H9 (cell line): Measurements from ENCODE around the gene LHFPL2. TPM values are rescaled to one million over a fixed set of nuclear protein-coding genes. Genes with fewer than 3 reads are reported as not detected.

Experiments
- DNase-seq: peaks from one replicate; pipeline ENCODE4 v3.0.0-alpha.2; 2017
- H2AFZ ChIP-seq: one replicate; pipeline ENCODE4 v1.6.1; 2013; ENCODE audit warnings: mild to moderate bottlenecking, low read length, control low read depth, moderate library complexity
- H2AK5ac ChIP-seq: 2 replicates; pipeline ENCODE4 v1.6.1; 2013; ENCODE audit warnings: low read length, control low read depth, mixed read lengths; ENCODE audit not compliant: insufficient read length
- H2BK120ac ChIP-seq: one replicate; pipeline ENCODE4 v1.6.1; 2013; ENCODE audit warnings: low read depth, mild to moderate bottlenecking, low read length, control low read depth, inconsistent platforms; ENCODE audit not compliant: poor library complexity, severe bottlenecking
- H2BK12ac ChIP-seq: 2 replicates; pipeline ENCODE4 v1.6.1; 2013; ENCODE audit warnings: low read length, control low read depth, mixed read lengths, low read depth; ENCODE audit not compliant: insufficient read length
- H2BK15ac ChIP-seq: 2 replicates; pipeline ENCODE4 v1.6.1; 2013; ENCODE audit warnings: low read depth, low read length, control low read depth
- H2BK20ac ChIP-seq: one replicate; pipeline ENCODE4 v1.6.1; 2013; ENCODE audit warnings: low read depth, mild to moderate bottlenecking, low read length, control low read depth, inconsistent platforms; ENCODE audit not compliant: poor library complexity, severe bottlenecking
- H2BK5ac ChIP-seq: 2 replicates; pipeline ENCODE4 v1.6.1; 2013; ENCODE audit warnings: low read length, control low read depth, mixed read lengths; ENCODE audit not compliant: insufficient read length
- H3K14ac ChIP-seq: 2 replicates; pipeline ENCODE4 v1.6.1; 2013; ENCODE audit warnings: low read length, control low read depth; ENCODE audit not compliant: insufficient read depth
- H3K18ac ChIP-seq: 2 replicates; pipeline ENCODE4 v1.6.1; 2013; ENCODE audit warnings: low read depth, mild to moderate bottlenecking, mixed read lengths, low read length, control low read depth; ENCODE audit not compliant: insufficient read length
- H3K23ac ChIP-seq: 2 replicates; pipeline ENCODE4 v1.6.1; 2013; ENCODE audit warnings: low read length, control low read depth, mixed read lengths, low read depth; ENCODE audit not compliant: insufficient read length
- H3K23me2 ChIP-seq: 2 replicates; pipeline ENCODE4 v1.6.1; 2013; ENCODE audit warnings: low read depth, mild to moderate bottlenecking, mixed read lengths, low read length, control low read depth; ENCODE audit not compliant: insufficient read length, poor library complexity, severe bottlenecking
- H3K27ac ChIP-seq: 2 replicates; pipeline ENCODE4 v1.5.1; 2013; ENCODE audit warnings: low read length, control low read depth, mixed read lengths, low read depth; ENCODE audit not compliant: insufficient read length
- H3K27me3 ChIP-seq: 2 replicates; pipeline ENCODE4 v1.6.1; 2013; ENCODE audit warnings: low read length, control low read depth, inconsistent platforms; ENCODE audit not compliant: insufficient read depth
- H3K4ac ChIP-seq: 2 replicates; pipeline ENCODE4 v1.6.1; 2013; ENCODE audit warnings: low read depth, mild to moderate bottlenecking, control low read depth, inconsistent platforms, low read length, moderate library complexity
- H3K4me1 ChIP-seq: 2 replicates; pipeline ENCODE4 v1.6.1; 2013; ENCODE audit warnings: low read length, control low read depth, inconsistent platforms; ENCODE audit not compliant: insufficient read depth
- H3K4me2 ChIP-seq: 2 replicates; pipeline ENCODE4 v1.6.1; 2013; ENCODE audit warnings: low read length, control low read depth, mixed read lengths; ENCODE audit not compliant: insufficient read length, insufficient read depth
- H3K56ac ChIP-seq: 2 replicates; pipeline ENCODE4 v1.6.1; 2013; ENCODE audit warnings: low read depth, mild to moderate bottlenecking, mixed read lengths, low read length, control low read depth; ENCODE audit not compliant: insufficient read length
- H3K79me1 ChIP-seq: 2 replicates; pipeline ENCODE4 v1.6.1; 2013; ENCODE audit warnings: low read depth, mild to moderate bottlenecking, moderate library complexity, low read length, control low read depth, inconsistent platforms; ENCODE audit not compliant: insufficient read depth, poor library complexity, severe bottlenecking
- H3K79me2 ChIP-seq: 2 replicates; pipeline ENCODE4 v1.6.1; 2013; ENCODE audit warnings: low read length, control low read depth, inconsistent platforms; ENCODE audit not compliant: insufficient read depth
- H3K9ac ChIP-seq: 2 replicates; pipeline ENCODE4 v1.6.1; 2013; ENCODE audit warnings: low read length, control low read depth, mixed read lengths; ENCODE audit not compliant: insufficient read length; ENCODE audit errors: extremely low read depth
- H3K9me3 ChIP-seq: one replicate; pipeline ENCODE4 v1.6.1; 2013; ENCODE audit warnings: low read depth, low read length, inconsistent platforms; ENCODE audit not compliant: control insufficient read depth
- H3T11ph ChIP-seq: one replicate; pipeline ENCODE4 v1.6.1; 2013; ENCODE audit warnings: mild to moderate bottlenecking, low read length, control low read depth, inconsistent platforms
- H4K20me1 ChIP-seq: one replicate; pipeline ENCODE4 v1.6.1; 2013; ENCODE audit not compliant: control insufficient read depth, insufficient read length, insufficient read depth
- H4K5ac ChIP-seq: 2 replicates; pipeline ENCODE4 v1.6.1; 2013; ENCODE audit warnings: low read depth, mild to moderate bottlenecking, mixed read lengths, low read length, control low read depth; ENCODE audit not compliant: insufficient read length
- H4K8ac ChIP-seq: replicated peaks from 2 replicates; pipeline ENCODE4 v1.6.1; 2013; ENCODE audit warnings: low read length, control low read depth, mixed read lengths, low read depth; ENCODE audit not compliant: insufficient read length
- H4K91ac ChIP-seq: 2 replicates; pipeline ENCODE4 v1.6.1; 2013; ENCODE audit warnings: low read depth, mild to moderate bottlenecking, moderate library complexity, mixed read lengths, low read length, control low read depth; ENCODE audit not compliant: insufficient read length
- H3K27ac Mint-ChIP-seq, 3 experiments: 2 replicates in 2 of 3; 3 replicates in 1 of 3; pipeline ENCODE4 v1.8.0; 2020 to 2021; ENCODE audit warnings: mixed read lengths in 3 of 3, mild to moderate bottlenecking in 1 of 3, moderate library complexity in 1 of 3
- H3K27me3 Mint-ChIP-seq: 2 replicates; pipeline ENCODE4 v1.8.0; 2021; ENCODE audit warnings: low read depth, mild to moderate bottlenecking, moderate library complexity, mixed read lengths
- H3K36me3 Mint-ChIP-seq, 3 experiments: 2 replicates in 2 of 3; 3 replicates in 1 of 3; pipeline ENCODE4 v1.8.0; 2020 to 2021; ENCODE audit warnings: low read depth in 3 of 3, mixed read lengths in 3 of 3; ENCODE audit not compliant: insufficient read depth in 1 of 3
- H3K4me1 Mint-ChIP-seq, 2 experiments: 2 replicates each; pipeline ENCODE4 v1.8.0; 2020; ENCODE audit warnings: mixed read lengths in 2 of 2
- H3K4me3 Mint-ChIP-seq, 2 experiments: 2 replicates in 1 of 2; 3 replicates in 1 of 2; pipeline ENCODE4 v1.8.0; 2020 to 2021; ENCODE audit warnings: mild to moderate bottlenecking in 2 of 2, mixed read lengths in 2 of 2, moderate library complexity in 1 of 2
- H3K9me3 Mint-ChIP-seq, 2 experiments: 2 replicates in 1 of 2; 3 replicates in 1 of 2; pipeline ENCODE4 v1.8.0; 2020; ENCODE audit warnings: mild to moderate bottlenecking in 2 of 2, mixed read lengths in 2 of 2, moderate library complexity in 1 of 2
- CTCF ChIP-seq: fragments of 200-600 bp; sonication (generic); conservative IDR thresholded peaks from 3 replicates; pipeline ENCODE4 v1.8.0; 2021; ENCODE audit warnings: antibody characterized with exemption, mild to moderate bottlenecking
- WGBS: extraction: QIAGEN DNeasy Blood & Tissue Kit; methylation state at CpG from one replicate; pipeline ENCODE4 v1.1.7; 2013; ENCODE audit warnings: missing lambda C conversion rate, low lambda C conversion rate, mixed read lengths; ENCODE audit not compliant: insufficient read length; ENCODE audit errors: extremely low coverage; 5-methylcytosine and 5-hydroxymethylcytosine counted together
- total RNA-seq: library from RNA; stranded (reverse); gene quantifications from 2 replicates; pipeline ENCODE4 v1.2.1, GENCODE V29; 2021

The LHFPL2 gene
- total RNA-seq, 1 experiment from 2014 or later: 26.3 TPM

GRCh38 chr5:78561261-78561660 is 87.3 kb downstream of the LHFPL2 start:
- Histone ChIP-seq H2BK120ac (no peak overlapping the region), H3T11ph (no peak overlapping the region), H3K9ac (no peak overlapping the region), H3K79me1 (no peaks in the 10 kb centered on the region), H2AFZ (no peak overlapping the region), H3K27ac (no peak overlapping the region), H3K9me3 (no peaks in the 10 kb centered on the region), H3K18ac (no peak overlapping the region), H2AK5ac (no peak overlapping the region), H3K14ac (no peak overlapping the region), H3K4ac (no peak overlapping the region), H4K5ac (no peak overlapping the region), H2BK12ac (no peak overlapping the region), H3K23me2 (no peaks in the 10 kb centered on the region), H3K4me1 (no peaks in the 10 kb centered on the region), H3K56ac (no peak overlapping the region), H3K23ac (no peak overlapping the region), H4K20me1 (no peaks in the 10 kb centered on the region), H2BK5ac (no peak overlapping the region), H2BK15ac (no peak overlapping the region), H3K27me3 (no peaks in the 10 kb centered on the region), H4K8ac (no peak overlapping the region), H3K4me2 (no peak overlapping the region), H3K79me2 (no peaks in the 10 kb centered on the region), H4K91ac (no peak overlapping the region), H2BK20ac (no peak overlapping the region)
- Mint-ChIP-seq H3K27me3 (no peaks in the 10 kb centered on the region), H3K9me3 (no peaks in the 10 kb centered on the region), H3K4me1 (peaks cover 9 to 12% of the 10 kb centered on the region in 2 experiments; a peak in 3 of 4 replicates), H3K36me3 (peaks cover 0 to 20% (median 5%) of the 10 kb centered on the region in 3 experiments; a peak in 4 of 7 replicates), H3K4me3 (no peak overlapping the region), H3K27ac (no peak overlapping the region)
- DNase-seq: peak; percentile 18
- TF ChIP-seq CTCF: no peak
- no CpG with 5 or more reads among the region's 12 CpGs for WGBS
